HepG2 (cell line): ENCODE measurements around the gene ICAM2. TPM values are rescaled to one million over a fixed set of nuclear protein-coding genes. Genes with fewer than 3 reads are reported as not detected.

Experiments
- AGO1 ChIP-seq: fragments of 200-400 bp; formaldehyde crosslinking; IDR thresholded peaks from 2 replicates; pipeline ENCODE4 v1.6.1; 2017; ENCODE audit warnings: mild to moderate bottlenecking, low read depth, low read length, moderate library complexity; ENCODE audit not compliant: poor library complexity, severe bottlenecking
- ARID4A ChIP-seq: sonication (generic); formaldehyde crosslinking; IDR thresholded peaks from 2 replicates; pipeline ENCODE4 v1.5.0; 2020; ENCODE audit warnings: mild to moderate bottlenecking, missing genetic modification reagents, borderline replicate concordance
- CTCF ChIP-seq: sonication (generic); formaldehyde crosslinking; IDR thresholded peaks from 2 replicates; pipeline ENCODE4 v1.5.0; 2020; ENCODE audit warnings: mild to moderate bottlenecking, missing genetic modification reagents, moderate library complexity
- DZIP1 ChIP-seq: sonication (generic); formaldehyde crosslinking; IDR thresholded peaks from 2 replicates; pipeline ENCODE4 v1.5.0; 2020; ENCODE audit warnings: mild to moderate bottlenecking, missing genetic modification reagents
- FOSL2 ChIP-seq: sonication (generic); formaldehyde crosslinking; IDR thresholded peaks from 2 replicates; pipeline ENCODE4 v1.4.0; 2020; ENCODE audit warnings: missing genetic modification reagents
- FOXK1 ChIP-seq: sonication (generic); formaldehyde crosslinking; IDR thresholded peaks from 2 replicates; pipeline ENCODE4 v1.4.0; 2020; ENCODE audit warnings: low read depth, missing genetic modification reagents, borderline replicate concordance
- GATAD1 ChIP-seq: IDR thresholded peaks from 2 replicates; pipeline ENCODE4 v1.6.1; 2016; ENCODE audit warnings: missing genetic modification reagents, missing compliant biosample characterization
- HMG20B ChIP-seq: conservative IDR thresholded peaks from 2 replicates; pipeline ENCODE4 v1.6.1; 2016; ENCODE audit warnings: missing genetic modification reagents, missing compliant biosample characterization
- MED8 ChIP-seq: sonication (generic); formaldehyde crosslinking; IDR thresholded peaks from 2 replicates; pipeline ENCODE4 v1.8.1; 2023; ENCODE audit warnings: mild to moderate bottlenecking, missing genetic modification reagents; ENCODE audit not compliant: insufficient replicate concordance
- NFKBIZ ChIP-seq: IDR thresholded peaks from 2 replicates; pipeline ENCODE4 v1.6.1; 2018; ENCODE audit warnings: missing genetic modification reagents, missing compliant biosample characterization
- NONO ChIP-seq, 2 experiments: fragments of 450-650 bp in 1 of 2; sonication (generic) in 1 of 2; formaldehyde crosslinking in 1 of 2; IDR thresholded peaks in 1 of 2; conservative IDR thresholded peaks in 1 of 2; 2 replicates each; pipeline versions ENCODE4 v1.6.1 to v1.8.0; 2017 to 2022; ENCODE audit warnings: mild to moderate bottlenecking in 1 of 2, missing genetic modification reagents in 1 of 2, moderate library complexity in 1 of 2
- SMYD3 ChIP-seq: sonication (generic); formaldehyde crosslinking; IDR thresholded peaks from 2 replicates; pipeline ENCODE4 v1.8.1; 2023; ENCODE audit warnings: mild to moderate bottlenecking, missing genetic modification reagents
- TFE3 ChIP-seq: IDR thresholded peaks from 2 replicates; pipeline ENCODE4 v1.6.1; 2016
- ZBTB33 ChIP-seq: sonication (generic); formaldehyde crosslinking; IDR thresholded peaks from 2 replicates; pipeline ENCODE4 v1.4.0; 2020; ENCODE audit warnings: missing genetic modification reagents
- ZNF121 ChIP-seq: sonication (generic); formaldehyde crosslinking; IDR thresholded peaks from 2 replicates; pipeline ENCODE4 v1.5.0; 2020; ENCODE audit warnings: mild to moderate bottlenecking, missing genetic modification reagents
- ZNF468 ChIP-seq: sonication (generic); formaldehyde crosslinking; IDR thresholded peaks from 2 replicates; pipeline ENCODE4 v1.8.0; 2022; ENCODE audit warnings: mild to moderate bottlenecking, moderate library complexity, missing genetic modification reagents
- polyA plus RNA-seq, 8 experiments: library from polyadenylated mRNA; depleted of rRNA in 3 of 8; stranded (reverse) in 7 of 8; unstranded in 1 of 8; fragments of >200 nt; fragmentation: Illumina TruSeq in 4 of 8; extraction: Trizol in 4 of 8; gene quantifications; 2 replicates each; pipeline versions ENCODE4 v1.2.1 to v1.2.3, GENCODE V29; 2011 to 2016; ENCODE audit warnings: low read depth in 4 of 8, missing spikeins in 1 of 8, mixed read lengths in 1 of 8; ENCODE audit not compliant: insufficient read depth in 1 of 8
- total RNA-seq, 5 experiments: library from RNA; depleted of rRNA; stranded (reverse); fragments of >200 nt; fragmentation: Illumina TruSeq; extraction: Trizol; gene quantifications; 2 replicates each; pipeline ENCODE4 v1.2.3, GENCODE V29; 2016; ENCODE audit warnings: low read depth in 1 of 5

Gene ICAM2
- total and polyA plus RNA-seq, 2 of the 13 experiments (the other 11 are each of a cell fraction or from before 2014, with no cell fraction given): 10.9 to 20.8 TPM

- no peak for TF ChIP-seq ARID4A (CRISPR knock-in tag)
- TF ChIP-seq DZIP1 (CRISPR knock-in tag): no peak
- no peak for TF ChIP-seq AGO1
- TF ChIP-seq ZNF121: peak; percentile 86
- no peak for TF ChIP-seq HMG20B (CRISPR knock-in tag)
- TF ChIP-seq ZNF468 (CRISPR knock-in tag): no peak
- TF ChIP-seq NONO (IDR thresholded peaks at IDR 0.05): no peak
- no peak for TF ChIP-seq NONO (CRISPR knock-in tag; conservative IDR thresholded peaks at IDR 0.05)
- no peak for TF ChIP-seq MED8 (CRISPR knock-in tag)
- TF ChIP-seq FOSL2 (CRISPR knock-in tag): peak; percentile 89
- no peak for TF ChIP-seq TFE3 (CRISPR knock-in tag)
- TF ChIP-seq ZBTB33 (CRISPR knock-in tag): no peak
- 0 out of 2 replicates have a peak, but pooled peaks have one; percentile 20 for TF ChIP-seq NFKBIZ
- peak; percentile 35; the same call in 1 of the 2 replicates for TF ChIP-seq GATAD1 (CRISPR knock-in tag)
- TF ChIP-seq FOXK1: peak; percentile 84
- TF ChIP-seq SMYD3 (CRISPR knock-in tag): no peak
- no peak for TF ChIP-seq CTCF (CRISPR knock-in tag)
Observed at GRCh38 chr17:63956296-63956920, 64.0 kb downstream of the ICAM2 start (continued).
